Right lobe of liver (tissue), 6 donors: ENCODE data around the gene CMKLR1. TPM values are rescaled to one million over a fixed set of nuclear protein-coding genes. Genes with fewer than 3 reads are reported as not detected.

Source experiments
- ATAC-seq, 4 donors: fragments of 200-7000 bp; cut with Tn5 transposase; one replicate each; pipeline ENCODE4 v1.9.1; 2020; ENCODE audit warnings: mild to moderate bottlenecking in 4 of 4, moderate library complexity in 4 of 4
- DNase-seq, 3 donors: peaks; one replicate each; pipeline ENCODE4 v3.0.0-alpha.2; 2020
- H3K27ac ChIP-seq, 3 donors: fragments of 200-600 bp; one replicate each; pipeline ENCODE4 v1.8.0; 2022
- H3K27me3 ChIP-seq, 2 donors: fragments of 200-600 bp; one replicate each; pipeline ENCODE4 v1.8.0; 2022
- H3K36me3 ChIP-seq, 4 donors: fragments of 200-600 bp; sonication (generic) in 1 of 4; one replicate each; pipeline versions ENCODE4 v1.5.1 to v1.8.0; 2017 to 2022; ENCODE audit warnings: control low read depth in 1 of 4
- H3K4me1 ChIP-seq, 4 donors: fragments of 200-600 bp; sonication (generic) in 1 of 4; one replicate each; pipeline versions ENCODE4 v1.5.1 to v1.8.0; 2017 to 2022; ENCODE audit warnings: control low read depth in 1 of 4
- H3K4me3 ChIP-seq, 3 donors: fragments of 200-600 bp; one replicate each; pipeline ENCODE4 v1.8.0; 2022
- H3K9me3 ChIP-seq, 4 donors: fragments of 200-600 bp; sonication (generic) in 1 of 4; one replicate each; pipeline versions ENCODE4 v1.5.1 to v1.8.0; 2017 to 2022; ENCODE audit warnings: control low read depth in 1 of 4
- POLR2A ChIP-seq: fragments of 450-650 bp; IDR thresholded peaks from one replicate; pipeline ENCODE4 v1.6.1; 2017; ENCODE audit warnings: antibody characterized with exemption, mild to moderate bottlenecking
- WGBS: methylation state at CpG from one replicate; pipeline ENCODE4 v1.1.6; 2018; ENCODE audit warnings: low coverage, low lambda C conversion rate; ENCODE audit not compliant: insufficient coverage; ENCODE audit errors: missing lambda C conversion rate; 5-methylcytosine and 5-hydroxymethylcytosine counted together
- intact Hi-C, 2 donors: fragments of 100-400 bp; cut with DNase I; formaldehyde crosslinking; loops; one replicate each; pipeline versions ENCODE4 v1.11.2 to v1.14.1; 2022
- total RNA-seq, 6 experiments: library from RNA; depleted of rRNA in 2 of 6; stranded (reverse); fragments of >200 nt in 2 of 6; fragmentation: NEBNext Ultra II Directional in 3 of 6; extraction: Animal tissue kit (Norgen Biotek cat#: 25700) in 3 of 6; gene quantifications; one replicate each; pipeline versions ENCODE4 v1.1.0 to v1.2.4, GENCODE V29; 2016 to 2023
- TF ChIP-seq, protein P1 (sequence below), 4 donors: fragments of 200-600 bp in 3 of 4; fragments of 450-650 bp in 1 of 4; IDR thresholded peaks; one replicate each; pipeline versions ENCODE4 v1.5.1 to v1.8.0; 2016 to 2022; ENCODE audit warnings: antibody characterized with exemption in 4 of 4, mild to moderate bottlenecking in 2 of 4
- donor health status: DM: no; HTN: yes; CAD: no.
- donor health status: DM: no; HTN: no; CAD: no.
- donor health status: DM: no; HTN: no; CAD: no.
- donor health status: DM: no; HTN: yes; CAD: no.
- donor health status: DM: no; HTN: yes; CAD: no.

The CMKLR1 gene
- total RNA-seq, 6 experiments from 2014 or later: 1.5 to 8.2 (median 4.2) TPM

DNA sequence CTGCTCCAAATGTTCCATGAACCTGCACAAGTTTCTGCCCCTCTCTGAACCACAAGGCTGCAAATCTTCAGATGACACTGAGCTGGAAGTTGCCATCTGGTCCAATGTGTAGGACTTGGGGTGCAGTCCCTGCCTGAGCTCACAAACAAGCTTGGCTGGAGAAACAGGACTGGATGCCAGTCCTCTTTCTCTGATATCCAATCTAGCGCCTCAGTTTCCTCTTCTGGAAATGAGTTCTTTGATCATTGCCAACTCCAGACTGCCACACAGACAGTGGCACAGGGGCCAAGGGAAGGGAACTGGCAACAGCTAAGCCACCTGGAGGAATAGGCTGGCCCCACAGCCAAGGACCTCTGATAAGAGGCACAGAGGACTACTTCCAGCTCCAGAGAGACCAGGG, 15.5 kb downstream of the CMKLR1 start:
- no peak overlapping the region for H3K27ac ChIP-seq
- H3K9me3 ChIP-seq: no peaks in the 10 kb centered on the region
- intact Hi-C loops: no loop called here
- TF ChIP-seq, protein P1, sequence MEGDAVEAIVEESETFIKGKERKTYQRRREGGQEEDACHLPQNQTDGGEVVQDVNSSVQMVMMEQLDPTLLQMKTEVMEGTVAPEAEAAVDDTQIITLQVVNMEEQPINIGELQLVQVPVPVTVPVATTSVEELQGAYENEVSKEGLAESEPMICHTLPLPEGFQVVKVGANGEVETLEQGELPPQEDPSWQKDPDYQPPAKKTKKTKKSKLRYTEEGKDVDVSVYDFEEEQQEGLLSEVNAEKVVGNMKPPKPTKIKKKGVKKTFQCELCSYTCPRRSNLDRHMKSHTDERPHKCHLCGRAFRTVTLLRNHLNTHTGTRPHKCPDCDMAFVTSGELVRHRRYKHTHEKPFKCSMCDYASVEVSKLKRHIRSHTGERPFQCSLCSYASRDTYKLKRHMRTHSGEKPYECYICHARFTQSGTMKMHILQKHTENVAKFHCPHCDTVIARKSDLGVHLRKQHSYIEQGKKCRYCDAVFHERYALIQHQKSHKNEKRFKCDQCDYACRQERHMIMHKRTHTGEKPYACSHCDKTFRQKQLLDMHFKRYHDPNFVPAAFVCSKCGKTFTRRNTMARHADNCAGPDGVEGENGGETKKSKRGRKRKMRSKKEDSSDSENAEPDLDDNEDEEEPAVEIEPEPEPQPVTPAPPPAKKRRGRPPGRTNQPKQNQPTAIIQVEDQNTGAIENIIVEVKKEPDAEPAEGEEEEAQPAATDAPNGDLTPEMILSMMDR (IDR thresholded peaks at IDR 0.05): no peak
- TF ChIP-seq POLR2A: no peak
- no peak overlapping the region for H3K4me3 ChIP-seq
- no peaks in the 10 kb centered on the region for H3K4me1 ChIP-seq
- H3K27me3 ChIP-seq: no peaks in the 10 kb centered on the region
- no peak for DNase-seq
- no CpG with 5 or more reads among the region's 1 CpG for WGBS
- H3K36me3 ChIP-seq: no peaks in the 10 kb centered on the region
- ATAC-seq: no peak

DNA sequence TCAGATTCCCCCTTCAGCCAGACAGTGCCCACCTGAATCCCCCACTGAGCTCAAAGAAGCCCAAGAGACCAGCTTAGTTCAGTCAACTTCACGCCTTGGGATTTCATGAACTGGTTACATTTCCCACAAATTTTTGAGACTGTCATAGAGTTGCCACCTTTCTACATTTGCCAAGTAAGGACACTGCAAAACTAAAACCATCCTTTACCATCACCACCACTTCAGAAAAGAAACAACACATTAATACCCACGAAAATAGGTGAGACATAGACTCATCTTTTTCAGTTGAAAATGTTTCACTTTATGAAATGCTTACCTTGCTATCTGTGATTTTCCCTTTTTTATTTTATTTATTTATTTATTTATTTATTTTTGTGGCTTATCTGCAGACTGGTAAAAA, 16.1 kb downstream of the CMKLR1 start:
- no peaks in the 10 kb centered on the region for H3K27me3 ChIP-seq
- intact Hi-C loops: no loop called here
- no peak for DNase-seq
- no peak for ATAC-seq
- TF ChIP-seq POLR2A: no peak
- TF ChIP-seq, protein P1 (IDR thresholded peaks at IDR 0.05): no peak
- no peak overlapping the region for H3K4me3 ChIP-seq
- no peaks in the 10 kb centered on the region for H3K36me3 ChIP-seq
- no peaks in the 10 kb centered on the region for H3K9me3 ChIP-seq
- 81% methylated on average over 2 of the region's 2 CpGs for WGBS
- no peaks in the 10 kb centered on the region for H3K4me1 ChIP-seq
- H3K27ac ChIP-seq: no peak overlapping the region

DNA sequence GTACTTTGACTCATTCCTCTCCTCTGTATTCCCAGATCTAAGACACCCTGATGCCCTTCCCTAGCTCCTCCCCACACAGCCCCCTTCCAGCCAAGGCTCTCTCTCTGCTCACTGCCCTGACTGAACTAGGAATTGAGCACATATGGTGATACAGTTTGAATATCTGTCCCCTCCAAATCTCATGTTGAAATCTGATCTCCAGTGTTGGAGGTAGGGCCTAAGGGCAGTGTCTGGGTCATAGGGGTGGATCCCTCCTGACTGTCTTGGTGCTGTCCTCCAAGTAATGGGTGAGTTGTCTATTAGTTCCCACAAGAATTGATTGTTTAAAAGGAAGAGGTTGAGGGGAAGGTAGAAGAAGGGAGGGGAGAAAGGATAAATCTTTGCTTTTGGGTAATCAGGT, 17.4 kb downstream of the CMKLR1 start:
- Histone ChIP-seq H3K4me3 (no peak overlapping the region), H3K27me3 (no peaks in the 10 kb centered on the region), H3K36me3 (no peaks in the 10 kb centered on the region), H3K4me1 (no peaks in the 10 kb centered on the region), H3K9me3 (no peaks in the 10 kb centered on the region), H3K27ac (no peak overlapping the region)
- DNase-seq (no peak), ATAC-seq (no peak)
- TF ChIP-seq POLR2A: no peak
- TF ChIP-seq, protein P1 (IDR thresholded peaks at IDR 0.05): no peak
- intact Hi-C loops: no loop called here

DNA sequence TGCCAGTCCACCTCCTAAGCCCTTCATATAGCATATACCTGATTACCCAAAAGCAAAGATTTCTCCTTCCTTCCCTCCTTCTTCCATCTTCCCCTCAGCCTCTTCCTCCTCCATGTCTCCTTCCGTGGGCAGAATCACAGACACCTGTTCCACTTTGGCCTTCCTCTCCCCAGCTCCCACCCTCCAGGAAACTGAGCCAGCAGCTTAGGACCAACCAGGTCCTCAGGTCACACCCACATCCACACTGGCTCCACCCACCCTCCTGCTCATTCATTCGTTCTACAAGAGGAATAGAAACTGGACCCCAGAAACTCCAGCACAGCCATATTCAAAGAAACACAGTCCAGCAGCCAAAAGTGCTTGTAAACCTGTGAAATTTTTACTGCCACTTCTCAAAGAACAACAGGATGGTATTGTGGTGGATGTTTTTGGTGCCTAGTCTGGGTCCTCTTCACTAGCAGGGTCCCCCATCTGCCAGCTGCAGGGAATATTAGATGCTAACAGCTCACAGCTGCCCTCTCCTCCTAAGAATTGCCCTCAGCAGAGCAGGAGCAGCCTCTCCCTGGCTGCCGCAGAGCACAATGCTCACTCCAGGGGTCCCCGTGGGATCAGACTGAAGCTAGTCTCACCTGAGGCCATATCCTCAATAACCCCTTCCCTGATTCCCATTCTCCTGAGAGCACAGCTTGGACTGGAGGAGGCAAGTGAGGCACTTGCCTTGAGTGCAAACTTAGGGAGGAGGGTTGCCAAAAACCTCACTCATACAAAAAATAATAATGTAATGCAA, 18.4 kb downstream of the CMKLR1 start:
- no peak for TF ChIP-seq POLR2A
- TF ChIP-seq, protein P1 (IDR thresholded peaks at IDR 0.05): no peak
- DNase-seq (no peak), ATAC-seq (peak in 3 of 4 donors; percentile 17 to 24 (median 22))
- no peaks in the 10 kb centered on the region for H3K27me3 ChIP-seq
- intact Hi-C loops: no loop called here
- WGBS: 24% methylated on average over 3 of the region's 4 CpGs
- no peak overlapping the region for H3K27ac ChIP-seq
- no peaks in the 10 kb centered on the region for H3K9me3 ChIP-seq
- H3K4me1 ChIP-seq: no peaks in the 10 kb centered on the region
- H3K36me3 ChIP-seq: no peaks in the 10 kb centered on the region
- H3K4me3 ChIP-seq: no peak overlapping the region
